A673 (cell line): ENCODE data around the gene ADCYAP1.

Experiments
- EZH2 ChIP-seq: fragments of 200-600 bp; sonication (generic); IDR thresholded peaks from 2 replicates; pipeline ENCODE4 v1.6.1; 2017; ENCODE audit warnings: borderline replicate concordance, low read depth, mild to moderate bottlenecking, mixed read lengths, antibody characterized with exemption, low read length; ENCODE audit not compliant: poor library complexity, severe bottlenecking
- TF ChIP-seq, protein P1 (sequence below): fragments of 300-800, 200-600 bp; sonication (generic); conservative IDR thresholded peaks from 2 replicates; pipeline ENCODE4 v1.5.1; 2017; ENCODE audit warnings: low read depth, mild to moderate bottlenecking, antibody characterized with exemption, low read length, moderate library complexity, mixed read lengths

DNA sequence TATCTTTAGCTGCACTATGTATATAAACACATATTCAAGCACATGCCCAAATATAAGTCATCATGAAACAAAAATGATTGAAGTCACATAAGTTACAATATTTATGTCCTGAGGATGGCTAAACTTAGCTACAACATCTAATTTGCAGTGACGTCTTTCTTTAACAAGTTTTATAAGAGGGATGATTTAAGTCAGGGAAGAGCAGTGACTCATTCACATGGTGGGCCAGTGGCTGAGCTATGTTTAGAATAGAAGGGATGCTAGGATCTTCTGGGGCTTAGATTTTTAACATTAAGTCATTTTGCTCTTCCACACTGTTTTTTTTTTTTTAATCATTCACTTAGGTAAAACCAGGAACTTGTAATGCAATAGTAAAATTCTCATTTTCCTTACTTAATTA lies 22.3 kb downstream of the ADCYAP1 start:
- TF ChIP-seq, protein P1, sequence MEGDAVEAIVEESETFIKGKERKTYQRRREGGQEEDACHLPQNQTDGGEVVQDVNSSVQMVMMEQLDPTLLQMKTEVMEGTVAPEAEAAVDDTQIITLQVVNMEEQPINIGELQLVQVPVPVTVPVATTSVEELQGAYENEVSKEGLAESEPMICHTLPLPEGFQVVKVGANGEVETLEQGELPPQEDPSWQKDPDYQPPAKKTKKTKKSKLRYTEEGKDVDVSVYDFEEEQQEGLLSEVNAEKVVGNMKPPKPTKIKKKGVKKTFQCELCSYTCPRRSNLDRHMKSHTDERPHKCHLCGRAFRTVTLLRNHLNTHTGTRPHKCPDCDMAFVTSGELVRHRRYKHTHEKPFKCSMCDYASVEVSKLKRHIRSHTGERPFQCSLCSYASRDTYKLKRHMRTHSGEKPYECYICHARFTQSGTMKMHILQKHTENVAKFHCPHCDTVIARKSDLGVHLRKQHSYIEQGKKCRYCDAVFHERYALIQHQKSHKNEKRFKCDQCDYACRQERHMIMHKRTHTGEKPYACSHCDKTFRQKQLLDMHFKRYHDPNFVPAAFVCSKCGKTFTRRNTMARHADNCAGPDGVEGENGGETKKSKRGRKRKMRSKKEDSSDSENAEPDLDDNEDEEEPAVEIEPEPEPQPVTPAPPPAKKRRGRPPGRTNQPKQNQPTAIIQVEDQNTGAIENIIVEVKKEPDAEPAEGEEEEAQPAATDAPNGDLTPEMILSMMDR: no peak
- TF ChIP-seq EZH2: no peak
